HEK293 (cell line): ENCODE data around the gene BTBD16.
A peak's percentile ranks its signal among the peaks of the same experiment; 100 is the strongest.

Source experiments
- CTCF ChIA-PET: fragments of 350-600 bp; formaldehyde crosslinking; extraction: SDS; loops from one replicate; lab custom pipeline; 2021; ENCODE audit warnings: antibody characterized with exemption; lab: Yijun Ruan, JAX
- POLR2A ChIA-PET: fragments of 300-600 bp; formaldehyde crosslinking; extraction: SDS; loops from one replicate; lab custom pipeline; 2020; ENCODE audit warnings: antibody characterized with exemption, inconsistent platforms; lab: Yijun Ruan, JAX
- H3K27ac ChIP-seq: fragments of 200-500 bp; sonication (Bioruptor generic); 2 replicates; pipeline ENCODE4 v1.5.1; 2014; ENCODE audit warnings: low read depth, low read length, control low read depth, inconsistent platforms; ENCODE audit errors: extremely low read depth
- H3K36me3 ChIP-seq, 2 experiments: fragments of 200-500 bp in 1 of 2; sonication (Bioruptor generic) in 1 of 2; 1 replicate in 1 of 2; 2 replicates in 1 of 2; pipeline ENCODE4 v1.5.1; 2014 to 2017; ENCODE audit warnings: inconsistent platforms in 2 of 2, low read length in 2 of 2; ENCODE audit not compliant: control insufficient read depth in 2 of 2, insufficient read depth in 1 of 2
- H3K4me1 ChIP-seq: fragments of 200-500 bp; sonication (Bioruptor generic); 2 replicates; pipeline ENCODE4 v1.5.1; 2014; ENCODE audit warnings: mild to moderate bottlenecking, low read length, inconsistent platforms; ENCODE audit not compliant: control insufficient read depth, insufficient read depth
- H3K4me3 ChIP-seq: 2 replicates; pipeline ENCODE4 v1.5.1; 2011; ENCODE audit warnings: low read depth, mild to moderate bottlenecking, control low read depth, low read length, moderate library complexity
- H3K9me3 ChIP-seq: fragments of 200-500 bp; sonication (Bioruptor generic); 2 replicates; pipeline ENCODE4 v1.5.1; 2014; ENCODE audit warnings: low read depth, low read length, inconsistent platforms; ENCODE audit not compliant: control insufficient read depth, insufficient read depth
- BCL6B ChIP-seq: fragments of 450-650 bp; formaldehyde crosslinking; IDR thresholded peaks from 2 replicates; pipeline ENCODE4 v1.5.1; 2017; ENCODE audit warnings: missing biosample characterization, missing genetic modification characterization
- ELK4 ChIP-seq: IDR thresholded peaks from 2 replicates; pipeline ENCODE4 v1.6.1; 2011; ENCODE audit warnings: mild to moderate bottlenecking, low read depth, low read length, borderline replicate concordance
- GLIS1 ChIP-seq: fragments of 450-650 bp; formaldehyde crosslinking; IDR thresholded peaks from 2 replicates; pipeline ENCODE4 v1.5.1; 2016; ENCODE audit warnings: missing biosample characterization, missing genetic modification characterization
- SP2 ChIP-seq: fragments of 450-650 bp; formaldehyde crosslinking; IDR thresholded peaks from 2 replicates; pipeline ENCODE4 v1.5.1; 2016; ENCODE audit warnings: missing biosample characterization, missing genetic modification characterization
- WT1 ChIP-seq: fragments of 450-650 bp; formaldehyde crosslinking; IDR thresholded peaks from 2 replicates; pipeline ENCODE4 v1.5.1; 2016; ENCODE audit warnings: missing biosample characterization, missing genetic modification characterization
- ZBTB17 ChIP-seq: fragments of 450-650 bp; formaldehyde crosslinking; IDR thresholded peaks from 2 replicates; pipeline ENCODE4 v1.5.1; 2016; ENCODE audit warnings: missing biosample characterization, missing genetic modification characterization
- ZBTB20 ChIP-seq: fragments of 450-650 bp; formaldehyde crosslinking; IDR thresholded peaks from 2 replicates; pipeline ENCODE4 v1.5.1; 2016; ENCODE audit warnings: missing biosample characterization, missing genetic modification characterization
- ZBTB21 ChIP-seq: fragments of 450-650 bp; formaldehyde crosslinking; IDR thresholded peaks from 2 replicates; pipeline ENCODE4 v1.5.1; 2017; ENCODE audit warnings: missing biosample characterization, missing genetic modification characterization
- ZBTB48 ChIP-seq: fragments of 450-650 bp; formaldehyde crosslinking; IDR thresholded peaks from 2 replicates; pipeline ENCODE4 v1.5.1; 2016; ENCODE audit warnings: missing biosample characterization, missing genetic modification characterization
- ZNF114 ChIP-seq: fragments of 450-650 bp; formaldehyde crosslinking; IDR thresholded peaks from 2 replicates; pipeline ENCODE4 v1.5.0; 2017; ENCODE audit warnings: missing biosample characterization, missing genetic modification characterization
- ZNF138 ChIP-seq: fragments of 450-650 bp; formaldehyde crosslinking; IDR thresholded peaks from 2 replicates; pipeline ENCODE4 v1.5.1; 2016; ENCODE audit warnings: missing biosample characterization, missing genetic modification characterization, borderline replicate concordance
- ZNF148 ChIP-seq: fragments of 450-650 bp; formaldehyde crosslinking; IDR thresholded peaks from 2 replicates; pipeline ENCODE4 v1.5.0; 2017; ENCODE audit warnings: missing biosample characterization, missing genetic modification characterization, borderline replicate concordance
- ZNF169 ChIP-seq: fragments of 450-650 bp; formaldehyde crosslinking; IDR thresholded peaks from 2 replicates; pipeline ENCODE4 v1.5.1; 2016; ENCODE audit warnings: missing biosample characterization, missing genetic modification characterization
- ZNF184 ChIP-seq: fragments of 450-650 bp; IDR thresholded peaks from 2 replicates; pipeline ENCODE4 v1.5.1; 2018; ENCODE audit warnings: missing biosample characterization, mild to moderate bottlenecking, missing genetic modification characterization
- ZNF2 ChIP-seq: fragments of 450-650 bp; formaldehyde crosslinking; IDR thresholded peaks from 2 replicates; pipeline ENCODE4 v1.5.1; 2016; ENCODE audit warnings: missing biosample characterization, missing genetic modification characterization
- ZNF211 ChIP-seq: fragments of 450-650 bp; formaldehyde crosslinking; IDR thresholded peaks from 2 replicates; pipeline ENCODE4 v1.5.1; 2016; ENCODE audit warnings: low read depth, missing biosample characterization, missing genetic modification characterization
- ZNF221 ChIP-seq: fragments of 450-650 bp; formaldehyde crosslinking; IDR thresholded peaks from 2 replicates; pipeline ENCODE4 v1.5.1; 2017; ENCODE audit warnings: missing biosample characterization, missing genetic modification characterization, borderline replicate concordance
- ZNF223 ChIP-seq: fragments of 450-650 bp; formaldehyde crosslinking; IDR thresholded peaks from 2 replicates; pipeline ENCODE4 v1.5.1; 2016; ENCODE audit warnings: missing biosample characterization, missing genetic modification characterization
- ZNF266 ChIP-seq: fragments of 450-650 bp; formaldehyde crosslinking; IDR thresholded peaks from 2 replicates; pipeline ENCODE4 v1.5.1; 2016; ENCODE audit warnings: missing biosample characterization, missing genetic modification characterization, low read depth
- ZNF366 ChIP-seq: fragments of 450-650 bp; formaldehyde crosslinking; conservative IDR thresholded peaks from 2 replicates; pipeline ENCODE4 v1.5.1; 2016; ENCODE audit warnings: missing biosample characterization, missing genetic modification characterization
- ZNF571 ChIP-seq: fragments of 450-650 bp; formaldehyde crosslinking; IDR thresholded peaks from 2 replicates; pipeline ENCODE4 v1.5.0; 2017; ENCODE audit warnings: missing biosample characterization, missing genetic modification characterization
- ZNF645 ChIP-seq: fragments of 450-650 bp; formaldehyde crosslinking; IDR thresholded peaks from 2 replicates; pipeline ENCODE4; 2016; ENCODE audit warnings: missing biosample characterization, missing genetic modification characterization
- ZNF654 ChIP-seq: fragments of 450-650 bp; formaldehyde crosslinking; IDR thresholded peaks from 2 replicates; pipeline ENCODE4 v1.5.1; 2016; ENCODE audit warnings: low read depth, missing biosample characterization, missing genetic modification characterization
- ZNF670 ChIP-seq: fragments of 450-650 bp; formaldehyde crosslinking; IDR thresholded peaks from 2 replicates; pipeline ENCODE4 v1.5.1; 2016; ENCODE audit warnings: missing biosample characterization, missing genetic modification characterization, low read depth
- ZNF768 ChIP-seq: fragments of 450-650 bp; formaldehyde crosslinking; IDR thresholded peaks from 2 replicates; pipeline ENCODE4 v1.5.1; 2018; ENCODE audit warnings: missing biosample characterization, mild to moderate bottlenecking, missing genetic modification characterization
- ZNF792 ChIP-seq: fragments of 450-650 bp; formaldehyde crosslinking; IDR thresholded peaks from 2 replicates; pipeline ENCODE4 v1.5.1; 2016; ENCODE audit warnings: missing biosample characterization, missing genetic modification characterization
- ZSCAN23 ChIP-seq: fragments of 450-650 bp; formaldehyde crosslinking; IDR thresholded peaks from 2 replicates; pipeline ENCODE4 v1.5.1; 2016; ENCODE audit warnings: missing biosample characterization, missing genetic modification characterization

BTBD16 gene

GRCh38 chr10:122253605-122254004 lies 17.5 kb upstream of the BTBD16 start:
- no peaks in the 10 kb centered on the region for H3K4me1 ChIP-seq
- POLR2A ChIA-PET, result no interaction called here
- H3K27ac ChIP-seq, result no peak overlapping the region
- no peaks in the 10 kb centered on the region for H3K9me3 ChIP-seq
- TF ChIP-seq ZNF768 (peak; percentile 63; the same call in 1 of the 2 replicates), ZNF2 (no peak)
- H3K4me3 ChIP-seq, result no peak overlapping the region
- CTCF ChIA-PET, result interaction anchor here (1.5 kb wide), 1 partner anchor 14 kb away, joined by 5 read pairs; no protein-coding TSS in a partner anchor
- no peaks in the 10 kb centered on the region for H3K36me3 ChIP-seq

- ChIA-PET POLR2A (no interaction called here), CTCF (interaction anchor here (5.6 kb wide), 1 partner anchor 13 kb away, joined by 36 read pairs; no protein-coding TSS in a partner anchor)
- Histone ChIP-seq H3K4me3 (no peak overlapping the region), H3K36me3 (no peaks in the 10 kb centered on the region), H3K9me3 (no peaks in the 10 kb centered on the region), H3K27ac (no peak overlapping the region), H3K4me1 (no peaks in the 10 kb centered on the region)
- TF ChIP-seq ZNF645 (tag by site-specific recombination), result no peak
- TF ChIP-seq ZBTB17, result no peak
- no peak for TF ChIP-seq ZNF169
- TF ChIP-seq ZNF266, result no peak
- no peak for TF ChIP-seq ZNF571 (tag by site-specific recombination)
- TF ChIP-seq ZNF148 (tag by site-specific recombination), result no peak
- no peak for TF ChIP-seq SP2 (tag by site-specific recombination)
- no peak for TF ChIP-seq ZBTB20 (tag by site-specific recombination)
- no peak for TF ChIP-seq ZNF792
- TF ChIP-seq ZNF184 (tag by site-specific recombination), result no peak
- TF ChIP-seq ZNF654 (tag by site-specific recombination), result no peak
- no peak for TF ChIP-seq ZNF223 (tag by site-specific recombination)
- TF ChIP-seq GLIS1 (tag by site-specific recombination), result no peak
- TF ChIP-seq ZNF670 (tag by site-specific recombination), result no peak
Observed at GRCh38 chr10:122254831-122255230, 16.3 kb upstream of the BTBD16 start.

GRCh38 chr10:122255509-122256301 lies 15.4 kb upstream of the BTBD16 start:
- H3K9me3 ChIP-seq, result no peaks in the 10 kb centered on the region
- H3K27ac ChIP-seq, result no peak overlapping the region
- ChIA-PET CTCF (interaction anchor here (0.5 to 5.6 kb wide), 4 partner anchors 9 to 60 kb away, joined by 3 to 36 read pairs (median 3); no protein-coding TSS in a partner anchor), POLR2A (no interaction called here)
- no peak for TF ChIP-seq ZNF211 (tag by site-specific recombination)
- no peak for TF ChIP-seq ZBTB21
- no peak for TF ChIP-seq ZNF138
- TF ChIP-seq ZNF221 (tag by site-specific recombination), result no peak
- TF ChIP-seq ZSCAN23, result no peak
- no peak for TF ChIP-seq ELK4
- TF ChIP-seq BCL6B (tag by site-specific recombination), result no peak
- no peak for TF ChIP-seq ZNF114 (tag by site-specific recombination)
- TF ChIP-seq ZBTB48, result no peak
- no peak for TF ChIP-seq WT1 (tag by site-specific recombination)
- no peak for TF ChIP-seq ZNF366
- no peaks in the 10 kb centered on the region for H3K36me3 ChIP-seq
- no peak overlapping the region for H3K4me3 ChIP-seq
- H3K4me1 ChIP-seq, result no peaks in the 10 kb centered on the region
